Limb (tissue), 2 donors: ENCODE measurements around the gene PIEZO2.

Source experiments
- DNase-seq, 2 donors: peaks; one replicate each; pipeline ENCODE4 v3.0.0-alpha.2; 2016; ENCODE audit errors: extremely low spot score in 2 of 2

PIEZO2 gene

DNA sequence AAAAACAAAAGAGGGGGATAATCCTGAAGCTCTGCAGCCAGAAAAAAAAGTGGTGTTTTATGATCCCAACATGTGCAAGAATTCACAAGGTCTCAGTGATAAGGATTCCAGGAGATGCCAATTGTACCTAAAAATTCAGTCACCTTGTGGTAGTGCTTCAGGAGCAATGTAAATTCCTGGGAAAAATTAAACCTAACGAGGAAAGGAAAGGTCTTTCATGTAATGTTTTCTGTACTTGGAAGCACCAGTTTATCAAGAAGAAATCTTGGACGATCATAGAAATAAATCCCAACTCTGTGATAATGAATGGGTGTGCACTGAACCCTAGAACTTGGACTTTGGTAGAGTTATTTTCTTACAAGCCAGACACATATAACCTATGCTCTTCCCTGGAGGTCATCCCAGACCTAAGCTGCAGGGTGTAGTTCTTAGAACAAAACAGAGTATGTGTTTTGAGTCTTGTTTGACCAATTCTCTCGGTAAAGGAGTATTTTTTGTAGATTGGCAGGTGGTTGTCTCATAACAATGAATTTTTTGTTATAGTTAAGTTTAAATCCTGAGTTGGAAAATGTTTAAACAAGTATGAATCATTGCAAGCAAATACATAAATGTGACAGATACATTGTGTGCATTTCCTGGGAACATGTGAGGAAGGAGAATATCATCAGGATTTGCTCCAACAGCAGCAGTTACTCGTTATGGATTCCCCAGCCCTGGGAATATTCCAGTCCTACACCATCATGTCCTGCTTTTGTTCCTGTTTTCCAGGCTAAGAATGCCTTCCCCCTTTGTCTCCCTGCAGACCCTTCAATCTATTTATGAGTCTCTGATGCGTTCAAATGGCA is 399.0 kb downstream of the PIEZO2 start:
- DNase-seq: no peak

- DNase-seq: no peak
Observed at GRCh38 chr18:10748641-10749040, 400.7 kb downstream of the PIEZO2 start.

DNA sequence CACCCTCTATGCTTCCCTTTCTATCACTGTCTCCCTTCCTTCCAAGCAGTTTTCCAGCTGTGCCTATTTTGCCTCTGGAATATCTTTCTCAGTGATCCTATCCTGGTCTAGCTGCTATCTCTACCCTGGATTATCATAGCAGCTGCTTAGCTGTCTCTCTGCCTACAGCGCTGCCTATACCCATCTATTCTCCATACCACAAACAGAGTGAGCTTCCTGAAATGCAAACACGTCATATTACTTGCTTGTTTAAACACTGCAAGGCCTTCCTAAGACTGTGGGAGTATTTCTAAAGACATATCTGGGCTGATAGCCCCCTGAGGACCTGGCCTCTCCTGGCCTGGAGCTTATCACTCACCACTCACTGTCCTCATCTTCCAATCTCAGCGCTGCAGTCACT is 403.4 kb downstream of the PIEZO2 start:
- no peak for DNase-seq

- no peak for DNase-seq
Observed at GRCh38 chr18:10745219-10745618, 404.1 kb downstream of the PIEZO2 start.

GRCh38 chr18:10743766-10744165 is 405.6 kb downstream of the PIEZO2 start:
- DNase-seq: no peak

- no peak for DNase-seq
Observed at GRCh38 chr18:10739152-10739551, 410.2 kb downstream of the PIEZO2 start.

GRCh38 chr18:10736984-10737383 is 412.4 kb downstream of the PIEZO2 start:
- DNase-seq: no peak

- no peak for DNase-seq
Observed at GRCh38 chr18:10732990-10733389, 416.4 kb downstream of the PIEZO2 start.

GRCh38 chr18:10727477-10727876 is 421.9 kb downstream of the PIEZO2 start:
- peak in 1 of 2 donors; percentile 14 for DNase-seq

GRCh38 chr18:10726198-10727068 is 422.9 kb downstream of the PIEZO2 start:
- DNase-seq: peak in 1 of 2 donors; percentile 46

DNA sequence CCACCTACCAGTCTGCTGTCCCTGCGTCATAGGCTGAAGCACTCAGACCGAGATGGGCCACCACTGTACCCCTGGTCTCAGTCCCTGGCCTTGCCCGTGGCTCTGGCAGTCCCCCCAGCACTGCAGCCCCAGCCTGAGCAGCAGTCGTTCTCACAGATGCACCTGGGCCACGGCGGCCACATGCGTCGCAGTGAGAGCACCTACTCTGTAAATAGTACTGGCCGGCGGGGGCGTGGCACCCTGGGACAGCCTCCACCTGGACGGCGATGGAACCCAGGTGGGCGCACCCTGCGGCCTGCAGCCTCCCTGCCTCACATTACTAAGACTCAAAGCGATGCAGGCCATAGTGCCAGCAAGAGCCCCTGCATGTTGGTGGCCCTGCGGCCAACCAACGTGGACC is 424.7 kb downstream of the PIEZO2 start:
- DNase-seq: no peak

GRCh38 chr18:10723496-10723895 is 425.9 kb downstream of the PIEZO2 start:
- no peak for DNase-seq

DNA sequence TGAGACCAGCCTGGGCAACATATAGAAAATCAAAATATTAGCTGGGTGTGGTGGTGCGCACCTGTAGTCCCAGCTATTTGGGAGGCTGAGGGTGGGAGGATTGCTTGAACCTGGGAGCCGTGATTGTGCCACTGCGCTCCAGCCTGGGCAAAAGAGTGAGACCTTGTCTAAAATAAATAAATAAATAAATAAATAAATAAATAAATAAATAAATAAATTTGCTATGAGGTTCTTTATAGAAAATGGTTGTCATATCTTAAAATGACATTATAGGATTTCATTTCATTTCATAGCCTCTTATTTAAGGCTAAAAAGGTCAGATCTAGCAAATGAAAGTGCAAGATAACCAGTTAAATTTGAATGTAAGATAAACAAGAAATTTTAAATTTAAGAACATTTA is 430.6 kb downstream of the PIEZO2 start:
- DNase-seq: no peak

DNA sequence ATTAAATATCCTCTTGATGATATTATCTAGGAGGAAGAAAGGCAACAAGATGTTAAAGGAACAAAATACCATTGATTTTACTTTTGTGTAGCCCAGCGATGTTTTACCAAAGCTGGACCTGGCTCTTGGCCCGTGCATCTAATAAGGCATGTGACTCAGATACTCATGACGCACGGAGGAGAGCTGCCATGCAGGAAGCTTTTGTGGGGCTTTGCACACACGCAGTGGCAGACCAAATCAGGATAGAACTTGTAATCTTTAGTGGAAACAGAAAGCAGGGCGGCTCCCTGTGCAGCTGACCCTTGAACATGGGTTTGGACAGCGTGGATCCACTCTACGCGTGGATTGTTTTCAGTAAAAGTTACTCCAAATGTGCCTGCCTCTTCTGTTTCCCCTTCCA is 433.6 kb downstream of the PIEZO2 start:
- DNase-seq: no peak

DNA sequence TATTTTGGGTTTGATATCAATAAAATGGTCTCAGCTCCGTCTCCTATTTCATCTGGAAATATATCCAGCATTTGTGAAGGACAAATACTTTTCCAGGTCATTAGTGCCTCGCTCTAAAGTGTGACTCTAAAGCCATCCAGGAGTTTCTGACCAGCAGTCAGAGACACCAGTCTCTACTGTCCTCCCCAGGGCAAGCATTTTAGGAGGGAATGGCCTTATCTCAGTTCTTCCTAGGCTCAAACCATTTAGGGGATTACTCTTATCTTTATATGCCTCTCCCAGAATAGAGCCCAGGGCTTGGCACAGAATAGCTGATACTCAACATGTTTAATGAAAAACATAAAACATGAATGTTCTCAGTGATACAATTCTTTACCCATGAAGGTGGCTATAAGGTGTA is 436.0 kb downstream of the PIEZO2 start:
- no peak for DNase-seq

- DNase-seq: no peak
Observed at GRCh38 chr18:10707294-10707693, 442.1 kb downstream of the PIEZO2 start.

DNA sequence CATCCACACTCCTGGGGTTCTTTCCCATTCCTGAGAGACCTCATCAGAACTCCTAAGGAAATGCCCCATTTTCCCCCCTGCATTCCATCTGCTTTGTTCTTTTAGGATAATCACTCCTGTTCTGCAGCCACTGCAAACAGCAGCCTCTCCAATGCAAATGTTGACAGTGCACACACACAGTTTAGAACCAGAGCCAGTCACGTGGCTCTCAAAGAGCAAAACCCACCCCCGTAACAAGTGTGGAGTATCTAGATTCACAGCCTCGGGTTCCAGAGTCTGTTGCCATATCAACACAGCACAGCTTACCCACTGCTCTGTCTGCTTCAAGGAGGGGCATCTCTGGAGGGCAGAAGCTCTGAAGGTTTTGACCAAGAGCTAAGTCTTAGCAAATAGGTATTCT is 443.6 kb downstream of the PIEZO2 start:
- DNase-seq: no peak

- no peak for DNase-seq
Observed at GRCh38 chr18:10705291-10705690, 444.1 kb downstream of the PIEZO2 start.

- DNase-seq: no peak
Observed at GRCh38 chr18:10702206-10702605, 447.2 kb downstream of the PIEZO2 start.

GRCh38 chr18:10690366-10690765 is 459.0 kb downstream of the PIEZO2 start:
- no peak for DNase-seq

- no peak for DNase-seq
Observed at GRCh38 chr18:10690035-10690329, 459.4 kb downstream of the PIEZO2 start.

DNA sequence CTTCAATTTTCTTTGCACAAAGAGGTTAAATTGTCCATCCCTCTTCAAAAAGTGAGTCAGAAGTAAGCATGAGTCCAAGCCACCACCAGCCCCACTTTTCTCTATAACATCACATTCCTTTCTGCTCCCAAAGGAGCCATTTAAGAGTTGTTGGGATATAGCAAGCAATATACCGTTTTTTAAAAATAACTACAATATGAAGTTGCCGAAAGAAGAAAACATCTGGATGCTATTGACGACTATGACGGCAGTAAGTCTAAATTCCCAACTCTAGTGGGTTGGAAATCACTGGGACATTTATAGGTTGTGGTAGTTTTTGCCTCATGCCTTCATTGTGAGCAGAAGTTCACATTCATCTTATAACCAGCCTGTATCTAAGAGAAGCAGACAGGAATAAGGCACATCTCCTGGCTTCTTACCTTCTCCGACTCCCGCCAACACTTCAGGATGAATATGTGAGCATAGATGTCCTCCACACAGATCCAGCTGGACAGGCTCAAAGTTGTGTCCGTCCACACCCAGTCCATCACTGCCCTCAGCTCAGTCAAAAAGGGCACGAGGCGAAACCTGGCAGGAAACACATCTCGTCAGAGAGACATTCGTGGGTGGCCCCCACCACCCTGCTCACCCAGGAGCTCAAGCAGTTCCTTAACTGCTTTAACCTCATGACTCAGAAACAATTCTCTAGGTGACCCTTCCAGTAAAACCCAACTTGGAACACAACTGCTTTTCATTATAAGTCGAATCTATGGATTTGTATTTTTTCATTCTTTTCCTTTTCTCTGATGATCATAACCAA is 459.9 kb downstream of the PIEZO2 start:
- peak in 1 of 2 donors; percentile 78 for DNase-seq
